GM12878 (cell line): ENCODE results near the gene SIMC1.
"Not testable (repeated sequence)": the region's sequence is repeated elsewhere in the genome, so short reads cannot be mapped to it uniquely, and the experiment has no call there.

Experiments
- ATF3 ChIP-seq: IDR thresholded peaks from 2 replicates; pipeline ENCODE4 v1.6.1; 2011; ENCODE audit warnings: low read depth, mild to moderate bottlenecking, low read length, moderate library complexity, borderline replicate concordance; ENCODE audit errors: extremely low read depth
- CBX5 ChIP-seq: sonication (generic); IDR thresholded peaks from 2 replicates; pipeline ENCODE4 v1.6.1; 2016; ENCODE audit warnings: low read depth, moderate library complexity, mild to moderate bottlenecking, inconsistent platforms
- CHD1 ChIP-seq: IDR thresholded peaks from 2 replicates; pipeline ENCODE4 v1.6.1; 2012; ENCODE audit warnings: low read depth, low read length, improper control_type of control experiment
- CHD2 ChIP-seq: IDR thresholded peaks from 2 replicates; pipeline ENCODE4 v1.6.1; 2011; ENCODE audit warnings: low read depth, low read length, improper control_type of control experiment, borderline replicate concordance
- NBN ChIP-seq: fragments of 450-650 bp; IDR thresholded peaks from 2 replicates; pipeline ENCODE4 v1.6.1; 2016
- NRF1 ChIP-seq: conservative IDR thresholded peaks from 2 replicates; pipeline ENCODE4 v1.6.1; 2011; ENCODE audit warnings: mild to moderate bottlenecking, low read depth, low read length, improper control_type of control experiment
- RAD21 ChIP-seq: IDR thresholded peaks from 2 replicates; pipeline ENCODE4 v1.6.1; 2011; ENCODE audit warnings: mild to moderate bottlenecking, low read depth, low read length, moderate library complexity; ENCODE audit not compliant: insufficient read depth
- RELA ChIP-seq: fragments of 450-650 bp; IDR thresholded peaks from 2 replicates; pipeline ENCODE4 v1.8.0; 2014; ENCODE audit warnings: borderline replicate concordance; ENCODE audit not compliant: partially characterized antibody
- SMAD1 ChIP-seq: fragments of 450-650 bp; IDR thresholded peaks from 2 replicates; pipeline ENCODE4 v1.6.1; 2018; ENCODE audit warnings: mild to moderate bottlenecking, low read depth; ENCODE audit not compliant: partially characterized antibody
- ZNF24 ChIP-seq: fragments of 450-650 bp; IDR thresholded peaks from 2 replicates; pipeline ENCODE4 v1.6.1; 2017; ENCODE audit warnings: antibody characterized with exemption, mild to moderate bottlenecking
- TF ChIP-seq, protein P1 (sequence below): IDR thresholded peaks from 2 replicates; pipeline ENCODE4 v1.6.1; 2011; ENCODE audit warnings: low read depth, low read length, improper control_type of control experiment, borderline replicate concordance
- TF ChIP-seq, protein P2 (sequence below), 3 experiments: IDR thresholded peaks in 2 of 3; conservative IDR thresholded peaks in 1 of 3; 2 replicates each; pipeline ENCODE4 v1.5.1; 2011; ENCODE audit warnings: low read depth in 3 of 3, low read length in 3 of 3, mild to moderate bottlenecking in 3 of 3, control low read depth in 2 of 3, moderate library complexity in 2 of 3, inconsistent platforms in 1 of 3, mixed read lengths in 1 of 3; ENCODE audit not compliant: control insufficient read depth in 2 of 3, insufficient read depth in 1 of 3; ENCODE audit errors: extremely low read depth in 1 of 3

- not testable (repeated sequence) for TF ChIP-seq CHD2, ZNF24, CHD1, CBX5, SMAD1, ATF3, RAD21, NBN, RELA, NRF1
- TF ChIP-seq, protein P1, sequence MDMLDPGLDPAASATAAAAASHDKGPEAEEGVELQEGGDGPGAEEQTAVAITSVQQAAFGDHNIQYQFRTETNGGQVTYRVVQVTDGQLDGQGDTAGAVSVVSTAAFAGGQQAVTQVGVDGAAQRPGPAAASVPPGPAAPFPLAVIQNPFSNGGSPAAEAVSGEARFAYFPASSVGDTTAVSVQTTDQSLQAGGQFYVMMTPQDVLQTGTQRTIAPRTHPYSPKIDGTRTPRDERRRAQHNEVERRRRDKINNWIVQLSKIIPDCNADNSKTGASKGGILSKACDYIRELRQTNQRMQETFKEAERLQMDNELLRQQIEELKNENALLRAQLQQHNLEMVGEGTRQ, result not testable (repeated sequence)
- TF ChIP-seq, protein P2, sequence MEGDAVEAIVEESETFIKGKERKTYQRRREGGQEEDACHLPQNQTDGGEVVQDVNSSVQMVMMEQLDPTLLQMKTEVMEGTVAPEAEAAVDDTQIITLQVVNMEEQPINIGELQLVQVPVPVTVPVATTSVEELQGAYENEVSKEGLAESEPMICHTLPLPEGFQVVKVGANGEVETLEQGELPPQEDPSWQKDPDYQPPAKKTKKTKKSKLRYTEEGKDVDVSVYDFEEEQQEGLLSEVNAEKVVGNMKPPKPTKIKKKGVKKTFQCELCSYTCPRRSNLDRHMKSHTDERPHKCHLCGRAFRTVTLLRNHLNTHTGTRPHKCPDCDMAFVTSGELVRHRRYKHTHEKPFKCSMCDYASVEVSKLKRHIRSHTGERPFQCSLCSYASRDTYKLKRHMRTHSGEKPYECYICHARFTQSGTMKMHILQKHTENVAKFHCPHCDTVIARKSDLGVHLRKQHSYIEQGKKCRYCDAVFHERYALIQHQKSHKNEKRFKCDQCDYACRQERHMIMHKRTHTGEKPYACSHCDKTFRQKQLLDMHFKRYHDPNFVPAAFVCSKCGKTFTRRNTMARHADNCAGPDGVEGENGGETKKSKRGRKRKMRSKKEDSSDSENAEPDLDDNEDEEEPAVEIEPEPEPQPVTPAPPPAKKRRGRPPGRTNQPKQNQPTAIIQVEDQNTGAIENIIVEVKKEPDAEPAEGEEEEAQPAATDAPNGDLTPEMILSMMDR (IDR thresholded peaks at IDR 0.05 in 2 of 3, conservative IDR thresholded peaks at IDR 0.05 in 1 of 3; ENCODE audit: control insufficient read depth in 2 of 3, extremely low read depth in 1 of 3, insufficient read depth in 1 of 3, low read depth in 3 of 3, low read length in 3 of 3), result not testable (repeated sequence)
Measured at GRCh38 chr5:176254066-176254393, 15.8 kb downstream of the SIMC1 start.
